Cardiac muscle cell (in vitro differentiated cells and primary cell): ENCODE measurements around the gene RBM48. TPM values are rescaled to one million over a fixed set of nuclear protein-coding genes. Genes with fewer than 3 reads are reported as not detected.
A peak's percentile ranks its signal among the peaks of the same experiment; 100 is the strongest.
"Not testable (repeated sequence)": the region's sequence is repeated elsewhere in the genome, so short reads cannot be mapped to it uniquely, and the experiment has no call there.

Experiments
- DNase-seq, 2 donors: peaks; one replicate each; pipeline versions ENCODE4 v3.0.0 to v3.0.0-alpha.2; 2010 to 2017; ENCODE audit warnings: low read depth in 1 of 2, low spot score in 1 of 2
- H3K27ac ChIP-seq: fragments of 200-600 bp; sonication (generic); 2 replicates; pipeline ENCODE4 v1.5.1; 2016
- H3K27me3 ChIP-seq: fragments of 200-600 bp; sonication (generic); 2 replicates; pipeline ENCODE4 v1.6.0; 2016; ENCODE audit warnings: control low read depth
- H3K36me3 ChIP-seq: fragments of 200-600 bp; sonication (generic); 2 replicates; pipeline ENCODE4 v1.5.1; 2016; ENCODE audit warnings: control low read depth
- H3K4me1 ChIP-seq: fragments of 200-600 bp; sonication (generic); 2 replicates; pipeline ENCODE4 v1.8.1; 2017; ENCODE audit warnings: low read depth, mild to moderate bottlenecking, mixed run types
- H3K4me3 ChIP-seq: fragments of 200-600 bp; sonication (generic); 2 replicates; pipeline ENCODE4 v1.5.1; 2016; ENCODE audit warnings: mild to moderate bottlenecking
- H3K9me3 ChIP-seq: fragments of 200-600 bp; sonication (generic); 2 replicates; pipeline ENCODE4 v1.5.1; 2017; ENCODE audit warnings: low read depth, mild to moderate bottlenecking, control low read depth
- CTCF ChIP-seq: IDR thresholded peaks from 2 replicates; pipeline ENCODE4 v1.5.1; 2012; ENCODE audit warnings: low read depth, mild to moderate bottlenecking, low read length
- polyA plus RNA-seq: library from polyadenylated mRNA; unstranded; fragments of >200 nt; fragmentation: Nextera tagmentation; extraction: Ambion mirVana; gene quantifications from 2 replicates; pipeline ENCODE4 v1.2.1, GENCODE V29; 2016
- total RNA-seq: library from RNA; depleted of rRNA; stranded (reverse); fragments of >200 nt; gene quantifications from 2 replicates; pipeline ENCODE4 v1.2.3, GENCODE V29; 2016

RBM48 gene
- total RNA-seq (8.9 and 9.1 TPM in 2 replicates), polyA plus RNA-seq (19.5 and 25.9 TPM in 2 replicates)

- Histone ChIP-seq H3K9me3 (no peaks in the 10 kb centered on the region), H3K4me1 (peaks cover 10% of the 10 kb centered on the region)
- TF ChIP-seq CTCF = peak; percentile 47
Measured at GRCh38 chr7:92528188-92528957, at the start of gene RBM48, which contains the start of gene PEX1. Gene RBM48 (plus strand): TSS chr7:92528795. CDS start chr7:92528814, 19 bp downstream. Gene PEX1 (minus strand): TSS chr7:92528520. CDS start chr7:92528435, 85 bp downstream.

GRCh38 chr7:92479146-92479545, 49.4 kb upstream of the RBM48 start:
- not testable (repeated sequence) for H3K4me1 ChIP-seq, DNase-seq, H3K27me3 ChIP-seq, H3K27ac ChIP-seq, H3K9me3 ChIP-seq, H3K4me3 ChIP-seq, H3K36me3 ChIP-seq

More at GRCh38 chr7:92528188-92528957, at the start of gene RBM48, which contains the start of gene PEX1:
- peak within 1 kb of the TSS; percentile 96 for H3K27ac ChIP-seq
- peak within 1 kb of the TSS; percentile 87 for H3K4me3 ChIP-seq
- DNase-seq = peak; percentile 98 to 100
- peaks cover 19% of the 10 kb centered on the region for H3K36me3 ChIP-seq
- H3K27me3 ChIP-seq = no peaks in the 10 kb centered on the region

- H3K4me1 ChIP-seq, H3K27ac ChIP-seq, DNase-seq, H3K4me3 ChIP-seq, H3K9me3 ChIP-seq, H3K27me3 ChIP-seq: not testable (repeated sequence)
- peaks cover 34% of the 10 kb centered on the region for H3K36me3 ChIP-seq
Measured at GRCh38 chr7:92483624-92484023, 45.0 kb upstream of the RBM48 start.

DNA sequence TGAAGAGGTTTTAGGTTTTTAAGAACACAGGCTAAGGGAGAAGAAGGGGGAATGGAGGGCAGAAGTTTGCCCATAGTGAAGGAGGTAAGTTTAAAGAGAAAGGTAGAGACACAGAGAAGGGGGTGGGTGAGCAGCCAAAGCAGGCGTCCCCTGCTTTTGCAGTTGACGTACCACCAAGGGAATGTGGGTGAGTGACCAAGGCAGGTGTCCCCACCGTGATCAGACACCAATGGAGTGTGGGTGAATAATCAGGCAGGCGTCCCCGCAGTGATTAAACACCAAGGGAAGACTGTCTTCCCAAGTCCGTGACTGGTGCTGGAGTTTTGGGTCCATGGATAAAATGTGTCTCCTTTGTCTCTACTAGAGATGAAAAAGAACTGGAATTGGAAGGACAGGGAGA, 44.4 kb upstream of the RBM48 start:
- DNase-seq, H3K27me3 ChIP-seq: not testable (repeated sequence)

DNA sequence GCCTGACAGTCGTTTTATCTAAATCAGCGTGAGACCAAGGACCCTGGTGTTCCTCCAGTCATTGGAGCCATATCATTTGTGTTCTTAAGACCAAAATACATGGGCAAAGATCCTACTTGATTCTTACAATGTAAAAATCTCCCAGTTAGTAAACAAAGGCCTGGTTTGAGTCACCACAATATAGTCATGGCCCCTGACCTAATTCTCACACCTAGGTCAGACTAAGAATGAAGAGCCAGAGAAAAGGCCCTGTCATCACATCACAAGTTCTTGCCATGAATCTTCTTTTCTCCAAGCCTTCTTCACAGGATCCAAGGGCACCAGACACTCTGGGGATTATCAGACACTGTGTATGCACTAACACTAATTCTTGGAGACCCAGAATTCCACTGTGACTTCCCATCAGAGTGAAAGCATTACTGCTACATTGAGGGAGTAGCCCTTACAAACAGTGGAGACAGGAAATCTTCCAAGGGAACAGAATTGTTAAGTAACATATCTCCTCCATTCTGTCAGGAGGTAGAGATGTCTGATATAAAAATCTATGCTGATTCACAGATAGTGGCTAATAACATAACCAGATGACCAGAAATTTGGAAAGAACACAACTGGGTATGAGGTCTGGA, 43.2 kb upstream of the RBM48 start:
- no peak overlapping the region for H3K4me3 ChIP-seq
- H3K27me3 ChIP-seq = no peaks in the 10 kb centered on the region
- H3K4me1 ChIP-seq = no peaks in the 10 kb centered on the region
- no peak for TF ChIP-seq CTCF
- no peak overlapping the region for H3K27ac ChIP-seq
- H3K9me3 ChIP-seq = no peaks in the 10 kb centered on the region
- DNase-seq = no peak
- peaks cover 44% of the 10 kb centered on the region for H3K36me3 ChIP-seq

More for the DNA sequence above, 44.4 kb upstream of the RBM48 start:
- peaks cover 40% of the 10 kb centered on the region for H3K36me3 ChIP-seq
- H3K27ac ChIP-seq, H3K4me3 ChIP-seq, H3K9me3 ChIP-seq, H3K4me1 ChIP-seq: not testable (repeated sequence)

DNA sequence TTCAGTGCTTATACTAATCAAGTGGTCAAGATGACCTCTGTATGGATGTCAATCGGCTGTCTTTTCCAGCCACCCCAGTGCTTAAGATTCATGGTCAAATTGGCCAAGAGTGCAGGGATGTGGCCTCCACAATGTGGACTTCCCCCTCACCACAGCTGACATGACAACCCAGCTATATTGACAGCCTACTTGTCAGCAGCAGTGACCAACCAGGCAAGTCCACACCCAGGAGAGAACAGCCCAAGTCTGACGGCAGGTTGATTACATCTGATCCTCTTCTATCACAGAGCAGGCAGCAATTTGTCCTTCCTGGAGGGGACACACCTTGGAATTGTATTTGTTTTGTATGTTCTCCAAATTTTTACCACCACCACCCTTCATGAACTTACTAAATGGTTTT, 42.6 kb upstream of the RBM48 start:
- no peak overlapping the region for H3K4me3 ChIP-seq
- DNase-seq = no peak
- TF ChIP-seq CTCF = no peak
- no peaks in the 10 kb centered on the region for H3K4me1 ChIP-seq
- no peak overlapping the region for H3K27ac ChIP-seq
- H3K27me3 ChIP-seq = no peaks in the 10 kb centered on the region
- H3K36me3 ChIP-seq = peaks cover 49% of the 10 kb centered on the region
- H3K9me3 ChIP-seq = no peaks in the 10 kb centered on the region

DNA sequence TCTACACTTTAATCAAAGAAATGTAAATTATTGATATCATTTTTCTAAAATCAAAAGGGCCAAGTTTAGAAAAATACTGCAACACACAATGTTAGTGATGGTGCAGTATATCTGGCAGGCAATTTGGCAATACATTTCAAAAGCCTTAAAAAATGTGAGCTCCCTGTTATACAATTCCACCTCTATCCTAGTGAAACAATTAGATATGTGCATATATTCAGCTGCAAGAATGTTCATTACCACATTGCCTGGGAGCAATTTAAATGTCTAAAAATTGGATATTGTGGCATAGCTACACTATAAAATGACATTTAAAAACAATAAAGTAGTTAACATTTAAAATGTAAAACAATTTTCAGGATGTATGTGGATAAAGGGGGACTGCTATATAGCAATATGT, 40.8 kb upstream of the RBM48 start:
- Histone ChIP-seq H3K9me3 (no peaks in the 10 kb centered on the region), H3K4me3 (no peak overlapping the region), H3K27me3 (no peaks in the 10 kb centered on the region), H3K27ac (no peak overlapping the region), H3K4me1 (no peaks in the 10 kb centered on the region), H3K36me3 (peaks cover 67% of the 10 kb centered on the region)
- DNase-seq = no peak
- TF ChIP-seq CTCF = no peak
